ENCODE results near the gene ICAM3. TPM values are rescaled to one million over a fixed set of nuclear protein-coding genes. Genes with fewer than 3 reads are reported as not detected.

The ICAM3 gene
- polyA plus RNA-seq, 1 donor (not counting 4 experiments of a cell fraction or from before 2014, with no cell fraction given), result 4.7 TPM

DNA sequence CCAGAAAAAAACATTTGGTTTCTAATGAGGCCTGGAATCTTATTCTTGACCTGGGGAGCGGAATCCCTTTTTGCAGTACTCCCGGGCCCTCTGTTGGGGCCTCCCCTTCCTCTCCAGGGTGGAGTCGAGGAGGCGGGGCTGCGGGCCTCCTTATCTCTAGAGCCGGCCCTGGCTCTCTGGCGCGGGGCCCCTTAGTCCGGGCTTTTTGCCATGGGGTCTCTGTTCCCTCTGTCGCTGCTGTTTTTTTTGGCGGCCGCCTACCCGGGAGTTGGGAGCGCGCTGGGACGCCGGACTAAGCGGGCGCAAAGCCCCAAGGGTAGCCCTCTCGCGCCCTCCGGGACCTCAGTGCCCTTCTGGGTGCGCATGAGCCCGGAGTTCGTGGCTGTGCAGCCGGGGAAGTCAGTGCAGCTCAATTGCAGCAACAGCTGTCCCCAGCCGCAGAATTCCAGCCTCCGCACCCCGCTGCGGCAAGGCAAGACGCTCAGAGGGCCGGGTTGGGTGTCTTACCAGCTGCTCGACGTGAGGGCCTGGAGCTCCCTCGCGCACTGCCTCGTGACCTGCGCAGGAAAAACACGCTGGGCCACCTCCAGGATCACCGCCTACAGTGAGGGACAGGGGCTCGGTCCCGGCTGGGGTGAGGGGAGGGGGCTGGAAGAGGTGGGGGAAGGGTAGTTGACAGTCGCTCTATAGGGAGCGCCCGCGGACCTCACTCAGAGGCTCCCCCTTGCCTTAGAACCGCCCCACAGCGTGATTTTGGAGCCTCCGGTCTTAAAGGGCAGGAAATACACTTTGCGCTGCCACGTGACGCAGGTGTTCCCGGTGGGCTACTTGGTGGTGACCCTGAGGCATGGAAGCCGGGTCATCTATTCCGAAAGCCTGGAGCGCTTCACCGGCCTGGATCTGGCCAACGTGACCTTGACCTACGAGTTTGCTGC lies 52.4 kb downstream of the ICAM3 start, which contains the start of gene ICAM4:
Gene ICAM4 (plus strand): TSS at position 153 of the 935 bp plus-strand sequence. CDS start 58 bp downstream, at position 211.
- no peaks in the 10 kb centered on the region for H3K79me2 ChIP-seq (ENCODE audit: control insufficient read depth, insufficient read depth, low read length)
- no peaks in the 10 kb centered on the region for H4K20me1 ChIP-seq (ENCODE audit: control insufficient read depth, extremely low read depth, insufficient read depth, low read length)
- DNase-seq (ENCODE audit: low read depth, low spot score) (no peak), FAIRE-seq (no peak)
- no peak within 1 kb of the TSS for H3K9ac ChIP-seq (ENCODE audit: control insufficient read depth, extremely low read depth, insufficient read depth, low read length)
- H3K27me3 ChIP-seq (ENCODE audit: control insufficient read depth, extremely low read depth, insufficient read depth, low read length), result peaks cover 42% of the 10 kb centered on the region
- no peaks in the 10 kb centered on the region for H3K36me3 ChIP-seq (ENCODE audit: control insufficient read depth in 2 of 2, extremely low read depth in 1 of 2, insufficient read depth in 2 of 2, low read length in 2 of 2)
- H3K9me1 ChIP-seq (ENCODE audit: control insufficient read depth, extremely low read depth, insufficient read depth, low read length), result no peaks in the 10 kb centered on the region
- peaks cover 50% of the 10 kb centered on the region for H3K4me1 ChIP-seq (ENCODE audit: control insufficient read depth, extremely low read depth, insufficient read depth, low read length)
- dilution Hi-C loops (cut with MboI; ENCODE audit: extremely low pct_ligation_motif_present, low sequenced_read_pairs), result no loop called here
- H3K4me3 ChIP-seq (ENCODE audit: control insufficient read depth in 2 of 3, extremely low read depth in 1 of 3, insufficient read depth in 2 of 3, low read depth in 1 of 3, low read length in 3 of 3), result no peak within 1 kb of the TSS
- TF ChIP-seq, protein P1, sequence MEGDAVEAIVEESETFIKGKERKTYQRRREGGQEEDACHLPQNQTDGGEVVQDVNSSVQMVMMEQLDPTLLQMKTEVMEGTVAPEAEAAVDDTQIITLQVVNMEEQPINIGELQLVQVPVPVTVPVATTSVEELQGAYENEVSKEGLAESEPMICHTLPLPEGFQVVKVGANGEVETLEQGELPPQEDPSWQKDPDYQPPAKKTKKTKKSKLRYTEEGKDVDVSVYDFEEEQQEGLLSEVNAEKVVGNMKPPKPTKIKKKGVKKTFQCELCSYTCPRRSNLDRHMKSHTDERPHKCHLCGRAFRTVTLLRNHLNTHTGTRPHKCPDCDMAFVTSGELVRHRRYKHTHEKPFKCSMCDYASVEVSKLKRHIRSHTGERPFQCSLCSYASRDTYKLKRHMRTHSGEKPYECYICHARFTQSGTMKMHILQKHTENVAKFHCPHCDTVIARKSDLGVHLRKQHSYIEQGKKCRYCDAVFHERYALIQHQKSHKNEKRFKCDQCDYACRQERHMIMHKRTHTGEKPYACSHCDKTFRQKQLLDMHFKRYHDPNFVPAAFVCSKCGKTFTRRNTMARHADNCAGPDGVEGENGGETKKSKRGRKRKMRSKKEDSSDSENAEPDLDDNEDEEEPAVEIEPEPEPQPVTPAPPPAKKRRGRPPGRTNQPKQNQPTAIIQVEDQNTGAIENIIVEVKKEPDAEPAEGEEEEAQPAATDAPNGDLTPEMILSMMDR (optimal IDR thresholded peaks at IDR 0.05 in 1 of 3, IDR thresholded peaks at IDR 0.05 in 1 of 3, conservative IDR thresholded peaks at IDR 0.05 in 1 of 3; ENCODE audit: extremely low read depth in 1 of 3, insufficient read depth in 2 of 3, low read length in 3 of 3), result no peak
- no peak for TF ChIP-seq EZH2 (IDR thresholded peaks at IDR 0.05; ENCODE audit: low read length)
- H2AFZ ChIP-seq (ENCODE audit: control insufficient read depth, low read length), result peak within 1 kb of the TSS; percentile 26
- peak within 1 kb of the TSS; percentile 56 for H3K4me2 ChIP-seq (ENCODE audit: control insufficient read depth, extremely low read depth, insufficient read depth, low read depth, low read length)
- no peaks in the 10 kb centered on the region for H3K9me3 ChIP-seq (ENCODE audit: control insufficient read depth, low read depth, low read length)
- no peak within 1 kb of the TSS for H3K27ac ChIP-seq (ENCODE audit: control insufficient read depth, insufficient read depth, low read length)

GRCh38 chr19:10285393-10285792 lies 54.0 kb downstream of the ICAM3 start:
- no peak overlapping the region for H3K4me2 ChIP-seq (ENCODE audit: control insufficient read depth, extremely low read depth, insufficient read depth, low read depth, low read length)
- no peak for FAIRE-seq
- no peak for TF ChIP-seq EZH2 (IDR thresholded peaks at IDR 0.05; ENCODE audit: low read length)
- TF ChIP-seq, protein P1 (optimal IDR thresholded peaks at IDR 0.05 in 1 of 3, IDR thresholded peaks at IDR 0.05 in 1 of 3, conservative IDR thresholded peaks at IDR 0.05 in 1 of 3; ENCODE audit: extremely low read depth in 1 of 3, insufficient read depth in 2 of 3, low read length in 3 of 3), result no peak
- no peak overlapping the region for H3K27ac ChIP-seq (ENCODE audit: control insufficient read depth, insufficient read depth, low read length)
- H4K20me1 ChIP-seq (ENCODE audit: control insufficient read depth, extremely low read depth, insufficient read depth, low read length), result no peaks in the 10 kb centered on the region
- H3K27me3 ChIP-seq (ENCODE audit: control insufficient read depth, extremely low read depth, insufficient read depth, low read length), result peaks cover 25% of the 10 kb centered on the region
- H3K9ac ChIP-seq (ENCODE audit: control insufficient read depth, extremely low read depth, insufficient read depth, low read length), result no peak overlapping the region
- peaks cover 38% of the 10 kb centered on the region for H3K4me1 ChIP-seq (ENCODE audit: control insufficient read depth, extremely low read depth, insufficient read depth, low read length)
- DNase-seq (ENCODE audit: low read depth, low spot score), result no peak
- H3K36me3 ChIP-seq (ENCODE audit: control insufficient read depth in 2 of 2, extremely low read depth in 1 of 2, insufficient read depth in 2 of 2, low read length in 2 of 2), result no peaks in the 10 kb centered on the region
- dilution Hi-C loops (cut with MboI; ENCODE audit: extremely low pct_ligation_motif_present, low sequenced_read_pairs), result no loop called here
- H2AFZ ChIP-seq (ENCODE audit: control insufficient read depth, low read length), result no peak overlapping the region
- H3K79me2 ChIP-seq (ENCODE audit: control insufficient read depth, insufficient read depth, low read length), result no peaks in the 10 kb centered on the region
- H3K9me1 ChIP-seq (ENCODE audit: control insufficient read depth, extremely low read depth, insufficient read depth, low read length), result no peaks in the 10 kb centered on the region
- H3K4me3 ChIP-seq (ENCODE audit: control insufficient read depth in 2 of 3, extremely low read depth in 1 of 3, insufficient read depth in 2 of 3, low read depth in 1 of 3, low read length in 3 of 3), result no peak overlapping the region
- no peaks in the 10 kb centered on the region for H3K9me3 ChIP-seq (ENCODE audit: control insufficient read depth, low read depth, low read length)

All from keratinocyte (primary cell).